SK-N-SH (cell line): Measurements from ENCODE around the gene C2orf15. TPM values are rescaled to one million over a fixed set of nuclear protein-coding genes. Genes with fewer than 3 reads are reported as not detected.

ENCODE experiments used
- CTCF ChIA-PET: fragments of 300-600, 350-600 bp; formaldehyde crosslinking; extraction: SDS; loops from one replicate; lab custom pipeline; 2021; lab: Yijun Ruan, JAX
- POLR2A ChIA-PET: fragments of 350-600 bp; sonication (Branson Sonifier 250); formaldehyde crosslinking; extraction: SDS; loops from one replicate; lab custom pipeline; 2020; ENCODE audit warnings: antibody characterized with exemption, inconsistent platforms; lab: Yijun Ruan, JAX
- DNase-seq: peaks from one replicate; pipeline ENCODE4 v3.0.0; 2012
- H2AFZ ChIP-seq: fragments of 200-600 bp; sonication (generic); 2 replicates; pipeline ENCODE4 v1.8.1; 2016; ENCODE audit warnings: antibody characterized with exemption, mild to moderate bottlenecking, low read depth
- H3F3A ChIP-seq: fragments of 200-600 bp; sonication (generic); replicated peaks from 2 replicates; pipeline ENCODE3; 2016; ENCODE audit warnings: antibody characterized with exemption, mild to moderate bottlenecking; ENCODE audit not compliant: insufficient read depth
- H3K27ac ChIP-seq, 2 experiments: fragments of 200-500 bp in 1 of 2; fragments of 200-600 bp in 1 of 2; sonication (Bioruptor generic) in 1 of 2; sonication (generic), shearing (Covaris generic) in 1 of 2; 2 replicates each; pipeline versions ENCODE4 v1.5.1 to v1.6.1; 2014 to 2016; ENCODE audit warnings: low read depth in 2 of 2, inconsistent platforms in 1 of 2, low read length in 1 of 2, mild to moderate bottlenecking in 1 of 2, mixed read lengths in 1 of 2
- H3K27me3 ChIP-seq: fragments of 200-600 bp; sonication (generic), shearing (Covaris generic); 2 replicates; pipeline ENCODE4 v1.6.1; 2016; ENCODE audit warnings: mixed run types; ENCODE audit not compliant: insufficient read depth
- H3K36me3 ChIP-seq, 2 experiments: fragments of 200-500 bp in 1 of 2; fragments of 200-600 bp in 1 of 2; sonication (Bioruptor generic) in 1 of 2; sonication (generic) in 1 of 2; replicated peaks in 1 of 2; 2 replicates each; pipeline versions ENCODE3 to v1.5.1; 2014 to 2016; ENCODE audit warnings: low read length in 1 of 2, mild to moderate bottlenecking in 1 of 2; ENCODE audit not compliant: insufficient read depth in 2 of 2, control insufficient read depth in 1 of 2
- H3K4me1 ChIP-seq, 2 experiments: fragments of 200-500 bp in 1 of 2; fragments of 200-600 bp in 1 of 2; sonication (Bioruptor generic) in 1 of 2; sonication (generic), shearing (Covaris generic) in 1 of 2; 2 replicates each; pipeline versions ENCODE4 v1.5.1 to v1.6.1; 2014 to 2016; ENCODE audit warnings: low read depth in 1 of 2, low read length in 1 of 2, mixed run types in 1 of 2; ENCODE audit not compliant: insufficient read depth in 2 of 2, control insufficient read depth in 1 of 2
- H3K4me2 ChIP-seq: fragments of 200-600 bp; sonication (generic), shearing (Covaris generic); 2 replicates; pipeline ENCODE4 v1.6.1; 2017; ENCODE audit warnings: mixed run types
- H3K4me3 ChIP-seq, 2 experiments: fragments of 200-500 bp in 1 of 2; fragments of 200-600 bp in 1 of 2; sonication (Bioruptor generic) in 1 of 2; sonication (generic), shearing (Covaris generic) in 1 of 2; 2 replicates each; pipeline versions ENCODE4 v1.5.1 to v1.8.1; 2014 to 2016; ENCODE audit warnings: low read depth in 2 of 2, inconsistent platforms in 1 of 2, low read length in 1 of 2, mild to moderate bottlenecking in 1 of 2, mixed read lengths in 1 of 2, moderate library complexity in 1 of 2
- H3K79me2 ChIP-seq: fragments of 200-600 bp; sonication (generic); 2 replicates; pipeline ENCODE4 v1.8.1; 2017; ENCODE audit warnings: mild to moderate bottlenecking; ENCODE audit not compliant: insufficient read depth
- H3K9ac ChIP-seq: fragments of 200-600 bp; sonication (generic); 2 replicates; pipeline ENCODE4 v1.6.1; 2017; ENCODE audit warnings: mixed run types
- H3K9me2 ChIP-seq: fragments of 200-600 bp; sonication (generic); 2 replicates; pipeline ENCODE4 v1.6.1; 2017; ENCODE audit warnings: mixed run types
- H3K9me3 ChIP-seq: fragments of 200-600 bp; sonication (generic); 2 replicates; pipeline ENCODE4 v1.6.1; 2017; ENCODE audit warnings: mixed run types, mild to moderate bottlenecking, moderate library complexity
- H4K20me1 ChIP-seq: fragments of 200-600 bp; sonication (generic); 2 replicates; pipeline ENCODE4 v1.6.1; 2017; ENCODE audit warnings: mild to moderate bottlenecking, mixed run types; ENCODE audit not compliant: insufficient read depth
- CHD2 ChIP-seq: fragments of 150-350 bp; IDR thresholded peaks from 2 replicates; pipeline ENCODE4 v1.6.1; 2018; ENCODE audit warnings: low read length; ENCODE audit not compliant: partially characterized antibody
- CTCF ChIP-seq: fragments of 200-600 bp; sonication (generic); IDR thresholded peaks from 2 replicates; pipeline ENCODE4 v1.6.1; 2017; ENCODE audit warnings: antibody characterized with exemption, mild to moderate bottlenecking, moderate library complexity
- ELF1 ChIP-seq: IDR thresholded peaks from 2 replicates; pipeline ENCODE4 v1.4.0; 2012
- EP300 ChIP-seq, 2 experiments: IDR thresholded peaks; 2 replicates each; pipeline versions ENCODE4 v1.4.0 to v1.6.1; 2012; ENCODE audit warnings: borderline replicate concordance in 1 of 2, low read depth in 1 of 2, low read length in 1 of 2
- IRF3 ChIP-seq: fragments of 150-350 bp; IDR thresholded peaks from 2 replicates; pipeline ENCODE4 v1.6.1; 2016; ENCODE audit warnings: mild to moderate bottlenecking, low read depth, low read length
- NFIC ChIP-seq: IDR thresholded peaks from 2 replicates; pipeline ENCODE4 v1.4.0; 2012; ENCODE audit warnings: borderline replicate concordance
- REST ChIP-seq: IDR thresholded peaks from 2 replicates; pipeline ENCODE4 v1.6.1; 2012; ENCODE audit warnings: mild to moderate bottlenecking, low read depth, low read length, moderate library complexity
- WGBS: methylation state at CpG from one replicate; pipeline ENCODE4 v1.1.6; 2017; ENCODE audit warnings: low lambda C conversion rate; 5-methylcytosine and 5-hydroxymethylcytosine counted together
- polyA plus RNA-seq, 3 experiments: library from polyadenylated mRNA; depleted of rRNA; stranded (reverse); fragments of >200 nt; gene quantifications; 2 replicates each; pipeline ENCODE4 v1.2.3, GENCODE V29; 2012
- TF ChIP-seq, protein P1 (sequence below): IDR thresholded peaks from 2 replicates; pipeline ENCODE4; 2012

Gene C2orf15
- polyA plus RNA-seq, 1 of the 3 experiments (the other 2 are of a cell fraction): 0.25 TPM

- ChIA-PET CTCF (no interaction called here), POLR2A (no interaction called here)
- Histone ChIP-seq H2AFZ (no peak overlapping the region), H3K27me3 (no peaks in the 10 kb centered on the region), H3K9ac (no peak overlapping the region), H3F3A (no peaks in the 10 kb centered on the region), H3K9me2 (no peaks in the 10 kb centered on the region), H3K4me3 (no peak overlapping the region), H3K4me2 (no peak overlapping the region), H3K36me3 (no peaks in the 10 kb centered on the region), H3K27ac (no peak overlapping the region), H3K79me2 (no peaks in the 10 kb centered on the region), H3K9me3 (no peaks in the 10 kb centered on the region), H4K20me1 (no peaks in the 10 kb centered on the region)
- no peak for DNase-seq
- 66% methylated on average over 2 of the region's 2 CpGs for WGBS
- TF ChIP-seq CTCF (no peak), EP300 (IDR thresholded peaks at IDR 0.05; ENCODE audit: borderline replicate concordance in 1 of 2, low read depth in 1 of 2, low read length in 1 of 2) (no peak), CHD2 (no peak), ELF1 (no peak)
- TF ChIP-seq, protein P1, sequence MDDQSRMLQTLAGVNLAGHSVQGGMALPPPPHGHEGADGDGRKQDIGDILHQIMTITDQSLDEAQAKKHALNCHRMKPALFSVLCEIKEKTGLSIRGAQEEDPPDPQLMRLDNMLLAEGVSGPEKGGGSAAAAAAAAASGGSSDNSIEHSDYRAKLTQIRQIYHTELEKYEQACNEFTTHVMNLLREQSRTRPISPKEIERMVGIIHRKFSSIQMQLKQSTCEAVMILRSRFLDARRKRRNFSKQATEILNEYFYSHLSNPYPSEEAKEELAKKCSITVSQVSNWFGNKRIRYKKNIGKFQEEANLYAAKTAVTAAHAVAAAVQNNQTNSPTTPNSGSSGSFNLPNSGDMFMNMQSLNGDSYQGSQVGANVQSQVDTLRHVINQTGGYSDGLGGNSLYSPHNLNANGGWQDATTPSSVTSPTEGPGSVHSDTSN: no peak
- TF ChIP-seq, all 33 proteins: peak for 0
- H3K4me1 ChIP-seq: no peaks in the 10 kb centered on the region
Measured at GRCh38 chr2:99104006-99104405, 37.5 kb upstream of the C2orf15 start.

DNA sequence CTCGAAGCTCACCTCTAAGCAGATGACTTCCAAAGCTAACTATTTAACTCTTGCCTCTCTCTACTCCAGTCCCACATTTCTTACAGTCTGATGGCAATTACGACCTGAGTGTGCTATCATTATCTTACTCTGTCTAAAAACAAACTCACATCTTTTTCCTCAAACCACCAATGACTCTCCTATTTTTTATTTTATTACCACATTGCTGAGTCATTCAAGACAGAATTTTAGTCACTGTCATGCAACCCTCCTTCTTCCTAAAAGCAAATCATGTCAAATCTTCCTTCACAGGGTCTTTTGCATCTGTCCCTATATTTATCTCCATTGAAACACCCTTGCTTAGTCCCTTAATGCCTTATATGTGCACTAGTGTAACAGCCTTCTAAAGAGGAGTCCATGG, 34.6 kb upstream of the C2orf15 start:
- Histone ChIP-seq H3K27me3 (no peaks in the 10 kb centered on the region), H3K4me1 (no peaks in the 10 kb centered on the region), H3K9ac (no peak overlapping the region), H3K36me3 (no peaks in the 10 kb centered on the region), H4K20me1 (no peaks in the 10 kb centered on the region), H2AFZ (no peak overlapping the region), H3K9me2 (no peaks in the 10 kb centered on the region), H3K27ac (no peak overlapping the region), H3K79me2 (no peaks in the 10 kb centered on the region), H3K9me3 (no peaks in the 10 kb centered on the region), H3K4me2 (no peak overlapping the region), H3F3A (no peaks in the 10 kb centered on the region), H3K4me3 (no peak overlapping the region)
- TF ChIP-seq IRF3: no peak
- TF ChIP-seq NFIC: no peak
- no peak for TF ChIP-seq REST
- WGBS: 39% methylated on average over 2 of the region's 2 CpGs
- DNase-seq: no peak
- ChIA-PET CTCF (no interaction called here), POLR2A (no interaction called here)
